HepG2 (cell line): ENCODE results near the gene CTSA. TPM values are rescaled to one million over a fixed set of nuclear protein-coding genes. Genes with fewer than 3 reads are reported as not detected.

Experiments
- ATAC-seq: fragments of 200-7000 bp; cut with Tn5 transposase; 3 replicates; pipeline ENCODE4 v1.9.1; 2020; ENCODE audit warnings: mild to moderate bottlenecking, moderate library complexity
- BruUV-seq: library from RNA; stranded (reverse); fragments of 400-500 nt; replicated peaks from 2 replicates; lab custom pipeline; 2021; lab: Mats Ljungman, UMichigan
- CTCF ChIA-PET: fragments of 300-600 bp; formaldehyde crosslinking; extraction: SDS; loops from one replicate; lab custom pipeline; 2021; ENCODE audit warnings: low total read pairs, inconsistent platforms, low intra/inter-chr PET ratio; lab: Yijun Ruan, JAX
- POLR2A ChIA-PET: fragments of 350-600 bp; sonication (Branson Sonifier 250); formaldehyde crosslinking; loops from one replicate; lab custom pipeline; 2020; ENCODE audit warnings: antibody characterized with exemption, inconsistent platforms; lab: Yijun Ruan, JAX
- DNase-seq: peaks from one replicate; pipeline ENCODE4 v3.0.0-alpha.2; 2015; ENCODE audit warnings: low spot score
- FAIRE-seq: peaks from 3 replicates; lab custom pipeline; 2011; peaks lifted over from hg19 to GRCh38; lab: Jason Lieb, UNC
- H2AFZ ChIP-seq: one replicate; pipeline ENCODE4 v1.6.1; 2011; ENCODE audit warnings: low read length, inconsistent platforms
- H3K27ac ChIP-seq: fragments of 300-600 bp; 3 replicates; pipeline ENCODE4 v1.8.0; 2011; ENCODE audit warnings: mixed run types, mild to moderate bottlenecking, mixed read lengths, low read length, inconsistent platforms; ENCODE audit not compliant: insufficient read depth; ENCODE audit errors: extremely low read length
- H3K27me3 ChIP-seq, 2 experiments: fragments of 200-600 bp in 1 of 2; 2 replicates in 1 of 2; 3 replicates in 1 of 2; pipeline versions ENCODE4 v1.6.0 to v1.8.0; 2011; ENCODE audit warnings: low read length in 2 of 2, mild to moderate bottlenecking in 2 of 2, moderate library complexity in 2 of 2, inconsistent platforms in 1 of 2; ENCODE audit not compliant: insufficient read depth in 2 of 2, control insufficient read depth in 1 of 2
- H3K36me3 ChIP-seq, 2 experiments: fragments of 200-600 bp in 1 of 2; replicated peaks in 1 of 2; 2 replicates in 1 of 2; 3 replicates in 1 of 2; pipeline versions ENCODE4 v1.5.1 to v1.8.0; 2011; ENCODE audit warnings: low read length in 2 of 2, inconsistent platforms in 1 of 2; ENCODE audit not compliant: insufficient read depth in 2 of 2, control insufficient read depth in 1 of 2
- H3K4me1 ChIP-seq: 2 replicates; pipeline ENCODE4 v1.5.1; 2012; ENCODE audit warnings: low read length, inconsistent platforms; ENCODE audit not compliant: insufficient read depth
- H3K4me2 ChIP-seq: 2 replicates; pipeline ENCODE4 v1.6.0; 2011; ENCODE audit warnings: low read depth, low read length, inconsistent platforms
- H3K4me3 ChIP-seq, 3 experiments: fragments of 200-600 bp in 1 of 3; sonication (generic), shearing (Covaris generic) in 1 of 3; replicated peaks in 1 of 3; 2 replicates each; pipeline ENCODE4 v1.5.1; 2011 to 2016; ENCODE audit warnings: low read length in 3 of 3, inconsistent platforms in 2 of 3, low read depth in 2 of 3, mild to moderate bottlenecking in 2 of 3, control low read depth in 1 of 3, mixed read lengths in 1 of 3; ENCODE audit not compliant: insufficient read depth in 1 of 3
- H3K79me2 ChIP-seq: one replicate; pipeline ENCODE4 v1.6.1; 2011; ENCODE audit warnings: low read length, inconsistent platforms; ENCODE audit not compliant: insufficient read depth
- H3K9ac ChIP-seq: 2 replicates; pipeline ENCODE4 v1.6.0; 2011; ENCODE audit warnings: mild to moderate bottlenecking, low read depth, low read length, inconsistent platforms; ENCODE audit not compliant: insufficient read depth
- H3K9me3 ChIP-seq: 2 replicates; pipeline ENCODE4 v1.5.1; 2012; ENCODE audit warnings: mild to moderate bottlenecking, low read length
- H4K20me1 ChIP-seq: 2 replicates; pipeline ENCODE4 v1.6.0; 2011; ENCODE audit warnings: inconsistent platforms, mild to moderate bottlenecking, low read length, moderate library complexity; ENCODE audit not compliant: insufficient read depth
- HMG20B ChIP-seq: conservative IDR thresholded peaks from 2 replicates; pipeline ENCODE4 v1.6.1; 2016; ENCODE audit warnings: missing genetic modification reagents, missing compliant biosample characterization
- PAWR ChIP-seq: sonication (generic); formaldehyde crosslinking; IDR thresholded peaks from 2 replicates; pipeline ENCODE4 v1.4.0; 2020; ENCODE audit warnings: missing genetic modification reagents, mild to moderate bottlenecking, borderline replicate concordance
- ZNF3 ChIP-seq: IDR thresholded peaks from 2 replicates; pipeline ENCODE4 v1.7.0; 2017; ENCODE audit warnings: inconsistent platforms
- ZNF318 ChIP-seq: sonication (generic); formaldehyde crosslinking; IDR thresholded peaks from 2 replicates; pipeline ENCODE4 v1.4.0; 2020; ENCODE audit warnings: mild to moderate bottlenecking, missing genetic modification reagents
- ZNF607 ChIP-seq: sonication (generic); formaldehyde crosslinking; IDR thresholded peaks from 2 replicates; pipeline ENCODE4 v1.5.1; 2020; ENCODE audit warnings: missing genetic modification reagents, mild to moderate bottlenecking, borderline replicate concordance
- WGBS: methylation state at CpG from one replicate; pipeline ENCODE4 v1.1.6; 2017; ENCODE audit warnings: low lambda C conversion rate; 5-methylcytosine and 5-hydroxymethylcytosine counted together
- in situ Hi-C: cut with HindIII; loops from 2 replicates; pipeline ENCODE4 v1.10.0; 2017; ENCODE audit warnings: low pct_unique_long_range_greater_than_20kb; ENCODE audit not compliant: extremely low pct_ligation_motif_present
- intact Hi-C: fragments of 100-400 bp; cut with micrococcal nuclease; formaldehyde crosslinking; loops from one replicate; pipeline ENCODE4 v1.10.0; 2022; ENCODE audit not compliant: unreplicated experiment
- polyA plus RNA-seq, 8 experiments: library from polyadenylated mRNA; depleted of rRNA in 3 of 8; stranded (reverse) in 7 of 8; unstranded in 1 of 8; fragments of >200 nt; fragmentation: Illumina TruSeq in 4 of 8; extraction: Trizol in 4 of 8; gene quantifications; 2 replicates each; pipeline versions ENCODE4 v1.2.1 to v1.2.3, GENCODE V29; 2011 to 2016; ENCODE audit warnings: low read depth in 4 of 8, missing spikeins in 1 of 8, mixed read lengths in 1 of 8; ENCODE audit not compliant: insufficient read depth in 1 of 8
- total RNA-seq, 5 experiments: library from RNA; depleted of rRNA; stranded (reverse); fragments of >200 nt; fragmentation: Illumina TruSeq; extraction: Trizol; gene quantifications; 2 replicates each; pipeline ENCODE4 v1.2.3, GENCODE V29; 2016; ENCODE audit warnings: low read depth in 1 of 5
- TF ChIP-seq, protein P1 (sequence below): IDR thresholded peaks from 2 replicates; pipeline ENCODE4 v1.6.1; 2016; ENCODE audit warnings: missing genetic modification reagents, missing compliant biosample characterization
- TF ChIP-seq, protein P2 (sequence below): sonication (generic); formaldehyde crosslinking; IDR thresholded peaks from 2 replicates; pipeline ENCODE4 v1.4.0; 2020; ENCODE audit warnings: missing genetic modification reagents
- TF ChIP-seq, protein P3 (sequence below): sonication (generic); formaldehyde crosslinking; IDR thresholded peaks from 2 replicates; pipeline ENCODE4 v1.4.0; 2020; ENCODE audit warnings: mild to moderate bottlenecking, low read depth, missing genetic modification reagents
- TF ChIP-seq, protein P4 (sequence below): sonication (generic); formaldehyde crosslinking; IDR thresholded peaks from 2 replicates; pipeline ENCODE4 v1.8.1; 2023; ENCODE audit warnings: mild to moderate bottlenecking, missing genetic modification reagents

The CTSA gene
- total and polyA plus RNA-seq, 2 of the 13 experiments (the other 11 are each of a cell fraction or from before 2014, with no cell fraction given), result 202 to 231 TPM

GRCh38 chr20:45874576-45874975 is 16.6 kb upstream of the CTSA start:
- BruUV-seq, result no TSS peak
- Histone ChIP-seq H3K9me3 (no peaks in the 10 kb centered on the region), H3K79me2 (no peaks in the 10 kb centered on the region), H3K27me3 (no peaks in the 10 kb centered on the region), H3K4me2 (no peak overlapping the region), H3K27ac (no peak overlapping the region), H3K4me3 (no peak overlapping the region), H3K9ac (no peak overlapping the region), H4K20me1 (no peaks in the 10 kb centered on the region), H3K4me1 (peaks cover 23% of the 10 kb centered on the region), H3K36me3 (peaks cover 5 to 18% of the 10 kb centered on the region in 2 experiments; a peak in 3 of 5 replicates), H2AFZ (no peak overlapping the region)
- no peak for FAIRE-seq
- ChIA-PET POLR2A (interaction anchor here (1.2 to 1.5 kb wide), 4 partner anchors 10 to 41 kb away, joined by 3 to 4 read pairs (median 4); partner anchors contain the start of genes CTSA, NEURL2 and SNX21), CTCF (no interaction called here)
- 83% methylated on average over 4 of the region's 4 CpGs for WGBS
- TF ChIP-seq ZNF607 (CRISPR knock-in tag), result no peak
- TF ChIP-seq PAWR (CRISPR knock-in tag), result no peak
- TF ChIP-seq, protein P1, sequence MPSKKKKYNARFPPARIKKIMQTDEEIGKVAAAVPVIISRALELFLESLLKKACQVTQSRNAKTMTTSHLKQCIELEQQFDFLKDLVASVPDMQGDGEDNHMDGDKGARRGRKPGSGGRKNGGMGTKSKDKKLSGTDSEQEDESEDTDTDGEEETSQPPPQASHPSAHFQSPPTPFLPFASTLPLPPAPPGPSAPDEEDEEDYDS (CRISPR knock-in tag), result no peak
- no peak for TF ChIP-seq ZNF3 (CRISPR knock-in tag)
- TF ChIP-seq ZNF318 (CRISPR knock-in tag), result no peak
- TF ChIP-seq, protein P2, sequence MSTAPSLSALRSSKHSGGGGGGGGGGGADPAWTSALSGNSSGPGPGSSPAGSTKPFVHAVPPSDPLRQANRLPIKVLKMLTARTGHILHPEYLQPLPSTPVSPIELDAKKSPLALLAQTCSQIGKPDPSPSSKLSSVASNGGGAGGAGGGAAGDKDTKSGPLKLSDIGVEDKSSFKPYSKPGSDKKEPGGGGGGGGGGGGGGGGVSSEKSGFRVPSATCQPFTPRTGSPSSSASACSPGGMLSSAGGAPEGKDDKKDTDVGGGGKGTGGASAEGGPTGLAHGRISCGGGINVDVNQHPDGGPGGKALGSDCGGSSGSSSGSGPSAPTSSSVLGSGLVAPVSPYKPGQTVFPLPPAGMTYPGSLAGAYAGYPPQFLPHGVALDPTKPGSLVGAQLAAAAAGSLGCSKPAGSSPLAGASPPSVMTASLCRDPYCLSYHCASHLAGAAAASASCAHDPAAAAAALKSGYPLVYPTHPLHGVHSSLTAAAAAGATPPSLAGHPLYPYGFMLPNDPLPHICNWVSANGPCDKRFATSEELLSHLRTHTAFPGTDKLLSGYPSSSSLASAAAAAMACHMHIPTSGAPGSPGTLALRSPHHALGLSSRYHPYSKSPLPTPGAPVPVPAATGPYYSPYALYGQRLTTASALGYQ, result no peak
- TF ChIP-seq, protein P3, sequence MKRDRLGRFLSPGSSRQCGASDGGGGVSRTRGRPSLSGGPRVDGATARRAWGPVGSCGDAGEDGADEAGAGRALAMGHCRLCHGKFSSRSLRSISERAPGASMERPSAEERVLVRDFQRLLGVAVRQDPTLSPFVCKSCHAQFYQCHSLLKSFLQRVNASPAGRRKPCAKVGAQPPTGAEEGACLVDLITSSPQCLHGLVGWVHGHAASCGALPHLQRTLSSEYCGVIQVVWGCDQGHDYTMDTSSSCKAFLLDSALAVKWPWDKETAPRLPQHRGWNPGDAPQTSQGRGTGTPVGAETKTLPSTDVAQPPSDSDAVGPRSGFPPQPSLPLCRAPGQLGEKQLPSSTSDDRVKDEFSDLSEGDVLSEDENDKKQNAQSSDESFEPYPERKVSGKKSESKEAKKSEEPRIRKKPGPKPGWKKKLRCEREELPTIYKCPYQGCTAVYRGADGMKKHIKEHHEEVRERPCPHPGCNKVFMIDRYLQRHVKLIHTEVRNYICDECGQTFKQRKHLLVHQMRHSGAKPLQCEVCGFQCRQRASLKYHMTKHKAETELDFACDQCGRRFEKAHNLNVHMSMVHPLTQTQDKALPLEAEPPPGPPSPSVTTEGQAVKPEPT, result no peak
- TF ChIP-seq, protein P4, sequence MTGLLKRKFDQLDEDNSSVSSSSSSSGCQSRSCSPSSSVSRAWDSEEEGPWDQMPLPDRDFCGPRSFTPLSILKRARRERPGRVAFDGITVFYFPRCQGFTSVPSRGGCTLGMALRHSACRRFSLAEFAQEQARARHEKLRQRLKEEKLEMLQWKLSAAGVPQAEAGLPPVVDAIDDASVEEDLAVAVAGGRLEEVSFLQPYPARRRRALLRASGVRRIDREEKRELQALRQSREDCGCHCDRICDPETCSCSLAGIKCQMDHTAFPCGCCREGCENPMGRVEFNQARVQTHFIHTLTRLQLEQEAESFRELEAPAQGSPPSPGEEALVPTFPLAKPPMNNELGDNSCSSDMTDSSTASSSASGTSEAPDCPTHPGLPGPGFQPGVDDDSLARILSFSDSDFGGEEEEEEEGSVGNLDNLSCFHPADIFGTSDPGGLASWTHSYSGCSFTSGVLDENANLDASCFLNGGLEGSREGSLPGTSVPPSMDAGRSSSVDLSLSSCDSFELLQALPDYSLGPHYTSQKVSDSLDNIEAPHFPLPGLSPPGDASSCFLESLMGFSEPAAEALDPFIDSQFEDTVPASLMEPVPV, result no peak
- no peak for TF ChIP-seq HMG20B
- DNase-seq, result no peak
- in situ Hi-C loops (no loop called here), intact Hi-C loops (no loop called here)
- ATAC-seq, result no peak
